Stimulated activated CD8-positive, alpha-beta memory T cell treated with anti-CD3 and anti-CD28 coated beads, Interleukin-15, amount 100 ng/mL, for 24 hours (primary cell): ENCODE results near the gene TACC2.

Experiments used
- DNase-seq: peaks from one replicate; pipeline ENCODE4 v3.0.0-alpha.2; 2020; ENCODE audit warnings: low read depth

Gene TACC2

DNA sequence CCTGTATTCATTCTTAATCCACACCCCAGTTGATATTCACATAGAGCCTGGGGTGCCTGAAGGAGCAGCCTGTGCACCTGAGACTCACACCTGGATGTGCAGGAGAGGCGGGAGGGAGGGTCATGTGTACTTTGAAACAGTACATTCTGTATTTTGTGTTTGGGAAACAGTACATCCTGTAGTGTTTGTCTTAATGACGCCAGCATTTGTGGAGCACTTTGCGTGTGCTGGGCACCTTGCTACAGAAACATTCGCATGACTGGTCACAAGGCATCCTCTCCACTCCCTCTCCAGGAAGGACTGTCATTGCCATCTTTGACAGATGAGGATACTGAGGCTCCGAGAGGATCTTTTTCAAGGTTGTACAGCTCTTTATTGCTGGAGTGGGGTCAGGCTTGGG, 132.1 kb downstream of the TACC2 start:
- no peak for DNase-seq

DNA sequence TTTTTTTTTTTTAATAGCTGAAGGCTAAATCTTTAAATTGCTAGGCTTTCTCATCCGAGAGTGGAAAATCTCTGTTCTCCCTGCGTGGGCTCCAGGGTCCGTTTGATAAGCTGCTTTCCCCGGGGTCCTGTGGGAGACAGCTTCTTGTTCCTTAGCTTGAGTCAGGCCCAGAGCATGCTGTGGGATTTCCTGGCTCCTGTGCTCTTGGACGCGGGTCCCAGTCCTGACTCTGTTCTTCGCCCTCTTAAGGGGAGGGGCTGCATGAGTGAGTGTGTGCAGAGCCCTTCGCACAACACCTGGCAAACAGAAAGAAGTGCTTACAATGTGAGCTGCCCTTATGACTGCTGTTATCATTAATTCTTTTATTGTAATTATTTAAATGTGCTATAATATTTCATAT, 133.5 kb downstream of the TACC2 start:
- DNase-seq, result no peak

DNA sequence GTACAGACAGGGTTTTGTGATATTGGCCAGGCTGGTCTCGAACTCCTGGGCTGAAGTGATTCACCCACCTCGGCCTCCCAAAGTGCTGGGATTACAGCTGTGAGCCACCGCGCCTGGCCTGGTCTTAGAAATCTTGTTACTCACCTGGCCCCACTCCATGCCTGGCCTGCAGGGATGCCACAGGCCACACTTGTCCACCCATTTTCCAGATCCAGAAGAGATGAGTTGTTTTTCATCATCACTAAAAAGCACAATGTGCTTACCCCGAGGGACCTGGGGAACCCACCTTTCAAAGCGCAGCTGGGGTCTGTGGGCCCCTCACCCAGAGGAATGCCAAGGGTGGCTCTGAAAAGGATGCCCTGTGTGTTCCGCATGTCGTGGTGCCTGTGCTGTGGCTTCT, 134.2 kb downstream of the TACC2 start:
- DNase-seq, result no peak

DNA sequence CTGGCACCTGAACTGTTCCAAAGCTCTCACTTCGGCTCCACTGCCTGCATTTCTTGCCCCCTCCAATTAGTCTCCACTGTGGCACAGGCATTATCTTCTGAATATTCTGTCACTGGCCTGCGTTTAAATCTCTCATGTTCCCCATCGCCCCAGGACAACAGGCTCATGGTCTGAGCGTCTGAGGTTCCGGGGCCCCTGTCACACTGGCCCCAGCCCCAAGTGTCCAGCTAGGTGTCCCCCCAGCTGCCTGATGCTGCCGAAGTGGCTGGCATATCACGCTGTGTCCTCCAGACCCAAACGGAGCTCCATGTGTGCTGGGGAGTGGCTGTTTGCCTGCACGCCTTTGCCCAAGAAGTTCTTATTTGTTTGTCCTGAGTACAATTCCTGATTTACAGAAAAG, 135.4 kb downstream of the TACC2 start:
- DNase-seq, result no peak

DNA sequence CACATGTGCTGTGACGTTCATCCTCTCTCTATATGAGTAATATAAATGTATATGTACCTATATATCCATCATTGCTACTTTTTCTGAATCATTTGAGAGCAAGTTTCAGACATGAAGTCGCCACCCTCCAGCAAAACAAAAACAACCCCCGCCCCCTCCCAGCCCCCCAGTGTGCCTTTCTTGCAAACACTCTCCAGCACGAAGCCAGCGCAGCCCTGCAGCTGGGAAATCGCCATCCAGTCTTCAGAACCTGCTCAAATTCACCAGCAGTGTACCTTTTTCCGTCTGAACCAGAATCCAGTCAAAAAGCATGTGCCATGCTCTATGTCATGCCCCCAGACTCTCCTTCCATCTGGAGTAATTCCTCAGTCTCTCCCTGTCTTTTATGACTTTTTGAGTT, 135.8 kb downstream of the TACC2 start:
- no peak for DNase-seq

DNA sequence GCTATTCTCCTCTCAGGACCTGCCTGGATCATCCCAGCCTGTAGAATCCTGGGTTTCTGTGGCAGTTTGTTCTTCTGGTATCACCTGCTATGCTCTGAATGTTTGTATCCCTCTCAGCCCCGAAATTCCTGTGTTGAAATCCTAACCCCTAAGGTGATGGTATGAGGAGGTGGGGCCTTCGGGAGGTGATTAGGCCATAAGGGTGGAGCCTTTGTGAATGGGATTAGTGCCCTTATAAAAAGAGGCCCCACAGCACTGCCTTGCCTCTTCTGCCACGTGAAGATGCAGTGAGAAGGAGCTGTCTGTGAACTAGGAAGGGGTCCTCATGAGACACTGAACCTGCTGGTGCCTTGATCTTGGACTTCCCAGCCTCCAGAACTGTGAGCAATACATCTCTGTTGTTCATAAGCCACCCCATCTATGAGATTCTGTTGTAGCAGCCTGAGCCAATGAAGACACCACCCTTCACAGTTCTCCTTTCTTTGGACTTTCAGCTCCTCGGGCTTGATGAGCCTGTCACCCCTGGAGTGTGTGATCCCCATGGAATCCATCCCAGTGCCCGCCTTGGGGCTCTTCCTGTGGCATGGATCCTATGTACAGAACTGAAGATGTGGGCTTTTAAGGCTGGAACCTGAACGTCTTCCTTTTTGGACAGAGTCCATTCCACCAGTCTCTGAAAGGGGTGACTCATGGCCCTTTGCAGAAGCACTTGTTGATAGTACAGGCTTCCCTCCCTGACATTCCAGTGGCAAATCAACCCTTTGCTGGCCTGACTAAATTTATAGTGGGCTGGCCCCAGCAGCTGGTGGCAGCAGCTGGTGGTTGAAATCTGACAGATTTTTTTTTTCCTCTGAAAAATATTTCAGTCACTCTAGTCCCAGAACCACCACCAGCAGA, 138.0 kb downstream of the TACC2 start:
- no peak for DNase-seq

DNA sequence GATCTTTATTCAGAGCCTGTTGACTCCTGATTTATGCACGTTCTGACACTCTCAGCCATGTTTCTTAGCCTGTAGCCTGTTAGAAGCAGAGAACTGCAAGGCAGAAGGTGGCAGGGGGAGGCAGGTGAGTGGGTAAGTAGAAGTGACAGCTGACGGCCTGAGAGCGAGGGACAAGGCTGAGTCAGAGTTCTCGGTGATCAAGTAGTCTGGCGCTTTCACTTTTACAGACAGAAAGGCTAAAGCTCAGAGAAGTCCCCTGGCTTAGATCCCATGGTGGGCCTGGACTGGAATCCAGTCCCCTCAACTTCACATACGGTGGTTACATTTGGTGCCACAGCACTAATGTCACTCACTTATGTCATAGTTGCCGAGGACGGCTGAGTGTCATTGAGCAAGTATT, 139.0 kb downstream of the TACC2 start:
- no peak for DNase-seq

DNA sequence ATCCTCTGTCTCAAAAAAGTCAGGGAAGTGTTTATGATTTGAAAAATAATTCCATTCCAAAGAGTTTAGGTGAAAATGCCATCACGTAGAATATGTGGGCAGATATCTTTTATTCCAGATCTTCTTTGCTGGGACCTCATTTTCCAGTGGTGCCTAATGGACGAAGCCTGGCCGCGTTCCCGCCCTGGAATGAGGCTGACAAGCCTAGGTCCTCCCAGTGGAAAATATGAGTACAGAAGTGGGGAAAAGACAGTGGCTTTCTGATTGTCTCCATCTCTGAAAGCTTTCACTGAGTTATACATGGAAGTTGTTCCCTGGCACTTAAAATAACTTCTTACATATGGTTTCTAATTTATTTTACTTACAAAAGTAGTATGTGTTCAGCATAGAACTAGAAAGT, 139.4 kb downstream of the TACC2 start:
- no peak for DNase-seq

DNA sequence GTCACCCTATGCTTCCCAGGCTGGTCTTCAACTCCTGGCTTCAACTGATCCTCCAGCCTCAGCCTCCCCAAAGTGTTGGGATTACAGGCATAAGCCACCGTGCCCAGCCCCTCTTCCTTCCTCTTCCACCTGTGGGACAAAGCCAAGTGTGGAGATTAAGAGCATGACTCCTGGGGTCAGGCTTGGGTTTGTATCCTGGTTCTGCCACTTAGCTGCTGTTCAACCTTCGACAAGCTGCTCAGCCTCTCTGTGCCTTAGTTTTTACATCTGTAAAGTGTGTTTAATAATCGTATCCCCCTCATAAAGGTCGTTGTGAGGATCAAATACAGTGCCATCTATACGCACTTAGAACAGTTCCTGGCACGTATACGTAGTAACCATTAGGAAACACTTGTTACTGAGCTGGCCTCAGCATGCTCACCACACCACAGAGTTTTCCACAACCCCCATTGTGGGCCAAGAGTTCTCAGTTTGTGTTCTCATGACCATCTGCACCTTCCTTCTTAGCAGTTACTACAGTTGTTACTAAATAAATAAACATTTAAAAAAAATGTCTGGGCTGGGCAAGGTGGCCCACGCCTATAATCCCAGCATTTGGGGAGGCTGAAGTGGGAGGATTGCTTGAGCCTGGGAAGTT, 141.6 kb downstream of the TACC2 start:
- DNase-seq, result no peak

DNA sequence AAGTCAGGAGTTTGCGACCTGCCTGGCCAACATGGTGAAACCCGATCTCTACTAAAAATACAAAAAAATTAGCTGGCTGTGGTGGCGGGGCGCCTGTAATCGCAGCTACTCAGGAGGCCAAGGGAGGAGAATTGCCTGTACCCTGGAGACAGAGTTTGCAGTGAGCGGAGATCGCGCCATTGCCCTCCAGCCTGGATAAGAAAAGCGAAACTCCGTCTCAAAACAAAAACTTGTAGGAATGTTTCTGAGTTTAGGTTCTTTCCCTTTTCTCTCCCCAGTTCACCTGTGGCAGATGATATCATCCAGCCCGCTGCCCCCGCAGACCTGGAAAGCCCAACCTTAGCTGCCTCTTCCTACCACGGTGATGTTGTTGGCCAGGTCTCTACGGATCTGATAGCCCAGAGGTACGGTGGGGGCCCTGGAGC, 143.4 kb downstream of the TACC2 start:
- no peak for DNase-seq

DNA sequence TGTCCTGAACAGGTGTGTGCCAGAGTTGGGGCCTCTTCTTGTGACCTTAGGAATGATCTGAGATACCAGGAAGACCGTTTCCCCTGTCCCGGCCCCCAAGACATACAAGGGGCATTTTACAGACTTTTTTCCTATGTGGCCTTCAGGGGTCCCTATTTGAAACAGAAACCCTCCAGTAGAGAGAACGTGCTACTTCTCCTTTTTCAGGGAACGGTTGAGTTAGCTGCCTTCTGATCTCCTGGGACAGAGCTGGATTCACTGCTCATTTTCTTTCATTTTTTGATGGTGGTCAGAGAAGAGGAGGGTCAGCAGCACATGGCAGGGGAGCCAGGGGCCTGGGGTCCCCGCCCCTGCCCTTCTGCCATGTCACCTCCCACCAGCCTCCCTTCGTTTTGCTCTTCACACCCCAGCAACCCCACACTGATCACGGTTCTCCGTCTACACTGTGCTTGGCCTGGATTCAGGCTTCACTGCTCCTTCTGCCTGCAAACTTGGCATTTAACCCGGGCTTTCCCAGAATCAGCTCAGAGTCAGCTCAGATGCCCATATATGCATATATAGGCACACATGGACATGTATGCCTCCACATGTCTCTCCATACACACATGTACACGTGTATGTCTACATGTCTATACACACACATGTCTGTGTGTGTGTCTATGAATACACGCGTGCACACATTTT, 144.1 kb downstream of the TACC2 start:
- no peak for DNase-seq

DNA sequence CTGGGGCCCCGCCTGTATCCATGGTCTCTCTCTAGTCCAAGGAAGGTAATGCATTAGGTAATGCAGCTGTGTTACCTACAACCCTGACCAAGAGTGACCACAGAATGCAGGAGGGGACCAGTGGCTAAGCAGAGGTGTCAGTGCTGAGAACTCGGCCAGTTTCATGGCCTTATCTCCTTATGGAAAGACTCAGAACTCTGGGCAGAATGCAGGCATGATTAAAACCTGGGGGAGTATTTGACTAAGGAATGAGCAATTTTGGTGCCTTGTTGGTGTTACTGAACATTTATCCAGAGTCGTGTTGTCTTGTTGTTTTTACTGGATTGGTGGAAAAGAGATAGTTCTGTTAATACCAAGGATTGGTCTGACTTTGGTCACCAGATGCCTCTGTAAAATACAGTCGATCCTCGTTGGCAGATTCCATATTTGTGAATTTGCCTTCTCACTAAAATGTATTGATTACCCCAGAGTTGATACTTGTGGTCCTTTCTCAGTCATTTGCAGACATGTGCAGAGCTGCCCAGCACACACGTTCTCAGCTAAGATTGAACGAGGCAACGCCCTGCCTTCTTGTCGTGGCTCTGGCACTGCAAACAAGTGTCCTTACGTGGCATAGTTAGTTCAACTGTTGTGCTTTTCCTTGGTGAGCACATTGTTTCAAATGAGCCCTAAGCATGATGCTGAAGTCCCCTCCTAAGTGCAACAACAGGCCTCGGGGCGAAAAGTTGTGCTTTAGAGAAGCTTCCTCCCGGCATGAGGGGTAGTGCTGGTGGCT, 146.5 kb downstream of the TACC2 start:
- no peak for DNase-seq

DNA sequence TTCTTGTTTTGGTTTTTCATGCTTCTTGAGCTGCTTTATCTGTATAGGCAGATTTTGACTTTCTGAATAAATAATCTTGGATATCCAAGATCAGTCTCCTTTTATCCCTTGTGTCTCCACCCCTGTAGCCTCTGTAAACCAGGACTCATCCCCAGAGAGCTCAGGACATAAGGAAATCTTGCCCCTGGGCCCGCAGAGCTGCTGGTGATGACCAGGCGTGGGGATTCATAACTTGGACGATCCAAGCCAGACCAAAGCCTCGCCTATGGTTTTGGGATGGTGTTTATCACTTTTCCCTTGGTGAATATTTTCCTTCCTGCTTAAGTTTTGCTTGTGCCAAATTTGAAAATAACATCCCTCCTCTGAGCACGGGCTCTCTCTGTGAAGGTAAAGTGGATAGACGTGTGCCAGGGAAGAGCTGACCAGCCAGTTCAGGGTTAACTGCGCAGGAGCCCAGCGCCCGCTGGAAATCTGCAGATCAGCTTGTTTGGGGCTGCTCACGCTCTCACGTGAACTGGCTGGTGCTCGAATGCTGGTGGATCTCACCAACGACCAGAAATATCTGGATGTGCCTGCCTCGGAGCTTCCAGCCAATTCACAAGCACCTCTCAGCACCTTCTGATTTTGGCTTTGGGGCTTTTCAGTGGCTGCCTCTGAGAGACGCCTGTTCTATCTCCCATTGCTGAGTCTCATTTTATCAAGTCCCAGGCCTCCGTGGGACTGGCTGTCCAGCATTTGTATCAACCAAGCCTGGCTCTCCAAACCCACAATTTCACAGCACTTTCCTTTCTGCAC, 150.1 kb downstream of the TACC2 start:
- DNase-seq, result no peak

DNA sequence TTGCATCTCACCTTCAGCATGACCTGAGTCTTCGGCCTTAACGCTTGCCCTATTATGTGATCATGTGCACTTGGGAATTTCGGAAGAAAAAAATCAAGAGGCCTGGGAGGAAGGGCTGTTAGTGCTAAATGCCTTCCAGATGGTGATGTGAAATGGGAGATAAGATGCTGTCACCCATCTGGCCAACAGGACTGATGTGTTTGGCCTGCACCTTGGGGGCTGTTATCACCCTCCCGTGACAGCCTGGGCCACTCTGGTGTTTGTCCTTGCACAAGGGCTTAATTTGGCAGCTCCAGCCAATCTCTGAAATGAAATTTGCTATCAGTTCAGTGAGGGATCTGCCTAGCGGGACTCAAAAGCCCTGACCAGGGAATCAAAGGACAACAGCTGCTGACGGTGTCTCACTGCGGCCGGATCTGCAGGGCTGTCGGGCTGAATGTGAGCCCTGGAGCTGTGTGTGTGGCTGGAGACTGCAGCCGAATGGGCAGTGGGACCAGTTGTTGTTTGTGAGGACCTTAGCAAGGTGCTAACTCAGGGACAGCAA, 150.7 kb downstream of the TACC2 start:
- DNase-seq, result no peak

DNA sequence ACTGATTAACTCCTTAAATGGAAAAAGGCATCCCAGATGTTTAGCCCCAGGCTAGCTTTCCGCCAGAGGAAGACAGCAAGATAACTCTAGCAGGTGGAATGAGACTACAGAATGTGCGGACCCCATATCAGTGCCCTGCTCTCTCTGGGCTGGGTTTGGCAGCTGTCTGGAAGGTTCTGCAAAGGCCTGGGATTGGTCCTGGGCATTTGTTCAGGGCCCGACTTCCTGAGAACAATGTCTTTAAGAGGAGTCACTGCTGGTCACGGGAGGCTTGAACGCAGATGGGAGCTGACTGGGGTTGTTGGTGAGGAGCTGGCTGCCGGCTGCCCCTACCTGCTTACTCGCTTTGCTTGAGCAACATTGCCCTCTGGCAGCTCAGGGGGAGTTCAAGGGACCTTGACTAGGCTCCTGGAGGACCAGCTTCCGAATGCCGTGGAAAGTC, 151.5 kb downstream of the TACC2 start:
- DNase-seq, result no peak

DNA sequence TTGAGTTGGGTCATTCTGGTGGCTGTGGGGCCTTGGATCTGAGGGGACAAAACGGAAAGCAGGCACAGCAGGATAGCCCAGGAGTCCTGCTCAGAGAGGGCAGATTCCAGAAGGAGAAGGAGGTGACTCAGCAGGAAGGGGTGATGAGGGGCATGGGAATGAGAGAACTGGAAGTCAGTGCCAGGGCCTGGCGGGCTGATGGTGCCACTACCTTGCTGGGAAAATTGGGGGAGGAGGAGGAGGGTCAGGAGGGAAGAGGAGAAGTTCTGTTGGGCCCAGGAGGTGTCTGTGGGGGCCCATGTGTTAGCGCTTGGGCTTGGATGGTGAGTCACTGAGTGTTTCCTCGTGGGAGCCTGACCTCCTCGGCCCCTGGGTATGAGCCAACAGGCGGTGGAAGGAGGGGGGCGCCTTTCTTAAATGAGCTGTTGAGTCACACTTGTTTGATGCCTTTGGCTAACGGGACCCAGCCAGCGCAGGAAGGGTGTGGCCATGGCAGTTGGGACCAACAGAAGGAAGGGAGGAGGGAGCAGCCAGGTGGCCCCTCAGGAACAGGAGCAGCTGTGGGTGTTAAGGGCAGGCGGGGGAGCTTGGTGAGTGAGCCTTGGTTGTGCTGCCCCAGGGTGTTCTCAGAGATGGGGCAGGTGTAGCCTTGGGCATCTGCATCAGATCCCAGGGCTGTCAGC, 152.1 kb downstream of the TACC2 start:
- no peak for DNase-seq

DNA sequence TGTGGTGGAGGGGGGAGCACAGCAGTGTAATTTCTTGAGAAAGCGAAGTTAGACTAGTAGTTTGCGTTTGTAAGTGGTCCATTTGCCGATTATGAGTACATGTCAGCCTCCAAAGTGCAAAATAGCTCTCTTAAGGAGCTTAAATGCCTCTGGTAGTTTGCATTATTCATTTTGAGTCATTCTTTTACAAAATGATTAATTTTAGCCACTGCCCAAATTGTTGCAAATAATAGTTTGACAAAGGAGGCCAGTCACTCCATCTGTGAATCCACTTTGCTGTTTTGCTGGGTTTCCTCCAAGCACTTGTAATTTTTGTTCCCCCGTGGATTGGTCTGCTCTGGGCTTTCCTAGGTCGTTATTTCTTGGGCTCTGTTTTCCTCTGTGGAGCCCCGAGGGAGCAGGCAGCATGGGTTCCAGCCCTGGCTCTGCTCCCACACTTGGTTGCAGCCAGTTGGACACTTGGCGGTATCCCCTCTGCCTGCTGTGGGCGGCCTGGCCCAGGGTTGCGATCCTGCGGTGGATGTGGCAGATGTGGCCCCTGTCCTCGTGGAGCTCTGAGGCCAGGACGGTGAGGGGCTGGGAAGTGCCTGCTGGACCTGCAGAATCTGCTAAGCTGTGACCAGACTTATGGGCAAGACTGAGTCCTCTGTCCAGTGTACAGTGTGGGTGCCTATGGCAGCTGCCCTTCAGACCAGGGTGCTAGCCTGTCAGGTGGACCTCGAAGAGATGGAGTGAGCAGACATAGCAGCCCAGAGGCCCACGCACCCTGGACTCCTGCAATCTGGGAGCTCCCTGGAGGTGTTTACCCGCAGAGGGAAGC, 153.1 kb downstream of the TACC2 start:
- DNase-seq, result no peak

DNA sequence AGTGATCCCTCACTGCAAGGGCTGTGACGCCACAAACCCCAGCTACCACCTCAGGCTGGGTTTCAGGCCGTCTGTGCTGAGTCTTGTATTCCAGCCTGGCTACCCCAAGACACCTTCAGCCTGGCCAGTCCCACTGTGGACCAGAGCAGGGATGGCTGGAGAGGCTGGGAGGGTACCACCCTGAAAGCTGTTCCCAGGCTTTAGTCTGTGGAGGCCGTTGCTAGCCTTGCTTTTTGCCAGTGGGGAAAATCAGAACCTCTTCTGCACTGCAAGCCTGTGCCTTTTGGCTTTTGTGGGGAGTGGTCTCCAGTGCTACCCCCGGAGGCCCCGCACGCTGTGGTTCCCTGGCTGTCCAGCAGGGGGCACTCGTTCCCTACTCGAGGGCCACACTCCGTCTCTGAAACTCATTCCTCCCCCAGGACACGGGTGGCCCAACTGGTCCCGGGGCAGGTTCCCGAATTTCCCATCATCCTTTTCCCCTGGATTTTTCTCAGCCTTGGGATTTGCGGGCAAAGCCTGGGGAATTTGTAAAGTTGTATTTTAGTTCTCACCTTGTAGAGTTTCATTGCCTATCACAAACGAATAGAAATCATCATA, 153.8 kb downstream of the TACC2 start:
- peak; percentile 13 for DNase-seq

DNA sequence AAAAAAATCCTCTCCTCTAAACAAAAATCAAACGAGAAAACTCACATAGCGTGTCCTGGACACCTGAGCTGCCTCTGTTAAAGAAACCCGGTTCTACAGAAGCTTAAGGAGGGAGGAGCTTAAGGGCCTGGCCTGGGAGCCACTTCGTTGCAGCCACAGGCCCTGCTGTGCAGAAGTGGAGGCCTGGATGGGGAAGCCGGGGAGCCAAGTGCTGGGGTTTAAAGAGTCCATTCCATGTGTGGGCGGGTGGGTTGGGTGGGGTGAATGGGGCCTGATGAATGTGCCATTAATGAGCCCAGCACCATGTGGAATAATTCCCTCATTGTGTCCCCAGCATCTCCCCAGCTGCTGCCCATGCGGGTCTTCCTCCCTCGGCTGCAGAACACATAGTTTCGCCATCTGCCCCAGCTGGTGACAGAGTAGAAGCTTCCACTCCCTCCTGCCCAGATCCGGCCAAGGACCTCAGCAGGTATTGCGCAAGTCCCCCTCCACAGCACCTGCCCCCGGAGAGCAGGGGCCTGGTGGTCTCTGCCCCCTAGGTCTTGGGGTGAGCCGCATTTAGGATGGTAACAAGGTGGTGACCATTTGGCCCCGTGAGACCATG, 154.4 kb downstream of the TACC2 start:
- no peak for DNase-seq
